CD4-positive, alpha-beta T cell treated with Interleukin-6 at 100 ng/mL for 8 hours (primary cell): ENCODE measurements around the gene PECR.
"Not testable (repeated sequence)": the region's sequence is repeated elsewhere in the genome, so short reads cannot be mapped to it uniquely, and the experiment has no call there.

Experiments used
- DNase-seq: peaks from one replicate; pipeline ENCODE4 v3.0.0-alpha.2; 2020; ENCODE audit warnings: mixed read lengths, low spot score

Gene PECR

GRCh38 chr2:216029416-216030129, 52.0 kb downstream of the PECR start:
- DNase-seq, result no peak

GRCh38 chr2:216024779-216025336, 56.8 kb downstream of the PECR start:
- DNase-seq, result no peak

- DNase-seq, result peak; percentile 29
Measured at GRCh38 chr2:216023055-216023648, 58.5 kb downstream of the PECR start.

GRCh38 chr2:216021768-216022565, 59.6 kb downstream of the PECR start:
- DNase-seq, result no peak

GRCh38 chr2:216018709-216019108, 62.9 kb downstream of the PECR start:
- no peak for DNase-seq

- peak; percentile 19 for DNase-seq
Measured at GRCh38 chr2:216017365-216017764, 64.2 kb downstream of the PECR start.

GRCh38 chr2:216016581-216016980, 65.0 kb downstream of the PECR start:
- peak; percentile 20 for DNase-seq

GRCh38 chr2:216015722-216016464, 65.7 kb downstream of the PECR start:
- peak; percentile 53 for DNase-seq

GRCh38 chr2:216014986-216015385, 66.6 kb downstream of the PECR start:
- DNase-seq, result no peak

- DNase-seq, result no peak
Measured at GRCh38 chr2:216014006-216014405, 67.6 kb downstream of the PECR start.

- DNase-seq, result peak; percentile 77
Measured at GRCh38 chr2:216013080-216013909, 68.3 kb downstream of the PECR start, which contains the start of gene MREG. MREG (minus strand) TSS chr2:216013551; CDS start chr2:216013327, 224 bp downstream.

- DNase-seq, result no peak
Measured at GRCh38 chr2:216012830-216013079, 68.9 kb downstream of the PECR start.

- DNase-seq, result no peak
Measured at GRCh38 chr2:216012133-216012829, 69.3 kb downstream of the PECR start.

- DNase-seq, result not testable (repeated sequence)
Measured at GRCh38 chr2:216009215-216009614, 72.4 kb downstream of the PECR start.

GRCh38 chr2:216008387-216008786, 73.2 kb downstream of the PECR start:
- no peak for DNase-seq

- DNase-seq, result peak; percentile 40
Measured at GRCh38 chr2:216006164-216006663, 75.4 kb downstream of the PECR start.

GRCh38 chr2:216004697-216005283, 76.8 kb downstream of the PECR start:
- DNase-seq, result no peak

GRCh38 chr2:216003876-216004696, 77.5 kb downstream of the PECR start:
- no peak for DNase-seq

- DNase-seq, result no peak
Measured at GRCh38 chr2:216002693-216003092, 78.9 kb downstream of the PECR start.
